K562 treated with DMSO at 1 percent for 24 hours (cell line): ENCODE measurements around the gene GTPBP3. TPM values are rescaled to one million over a fixed set of nuclear protein-coding genes. Genes with fewer than 3 reads are reported as not detected.

ENCODE experiments used
- total RNA-seq: library from RNA; unstranded; fragments of 300-600 nt; gene quantifications from 2 replicates; pipeline ENCODE4 v1.2.3, GENCODE V29; 2022; ENCODE audit warnings: low read depth; ENCODE audit not compliant: insufficient read depth

GTPBP3 gene
- total RNA-seq: 84.4 and 97.9 TPM in 2 replicates

GRCh38 chr19:17336872-17337674 is at the start of gene GTPBP3:
Gene GTPBP3 (plus strand): TSS chr19:17337553. CDS start chr19:17337612, 59 bp downstream.

DNA sequence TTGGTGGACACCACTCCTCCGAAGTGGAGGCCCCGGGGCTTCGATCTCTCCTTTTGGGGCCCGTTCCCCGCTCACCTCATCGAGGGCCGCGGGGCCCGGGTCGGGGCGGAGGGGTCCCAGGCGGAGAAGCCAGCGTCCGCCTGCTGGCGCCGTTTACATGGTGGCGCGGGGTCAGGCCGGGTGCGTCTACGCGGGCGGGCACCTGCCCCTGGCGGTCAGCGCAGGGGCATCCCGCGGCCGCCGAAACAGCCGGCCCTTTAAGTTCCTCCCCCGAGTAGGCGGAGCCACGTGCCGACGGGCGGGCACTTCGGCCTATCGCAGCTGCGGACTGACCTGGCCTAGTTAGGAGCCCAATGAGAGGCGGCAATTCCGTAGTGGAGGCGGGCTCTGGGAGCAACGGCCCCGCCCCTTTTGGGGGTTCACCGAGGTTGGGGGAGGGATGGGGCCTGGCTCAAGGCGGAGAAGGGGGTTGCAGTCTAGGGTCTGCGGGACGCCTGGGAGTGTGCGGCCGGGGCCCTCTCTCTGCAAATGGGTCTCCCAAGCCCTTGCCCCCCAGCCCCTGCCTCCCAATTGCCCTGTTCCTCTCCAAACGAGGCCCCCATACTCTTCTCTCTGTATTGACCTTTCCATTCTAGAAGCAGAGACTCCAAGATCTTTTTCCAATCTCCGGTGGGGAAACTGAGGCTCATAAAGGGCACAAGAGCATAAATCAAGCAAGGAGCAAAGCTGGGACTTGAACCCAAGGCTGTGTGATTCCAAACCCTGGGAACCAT is 34.0 kb upstream of the GTPBP3 start, which contains the start of gene ABHD8:
TSS of gene ABHD8 (minus strand) at position 259 of the 773 bp plus-strand sequence. CDS start 1,809 bp downstream, outside the sequence.

DNA sequence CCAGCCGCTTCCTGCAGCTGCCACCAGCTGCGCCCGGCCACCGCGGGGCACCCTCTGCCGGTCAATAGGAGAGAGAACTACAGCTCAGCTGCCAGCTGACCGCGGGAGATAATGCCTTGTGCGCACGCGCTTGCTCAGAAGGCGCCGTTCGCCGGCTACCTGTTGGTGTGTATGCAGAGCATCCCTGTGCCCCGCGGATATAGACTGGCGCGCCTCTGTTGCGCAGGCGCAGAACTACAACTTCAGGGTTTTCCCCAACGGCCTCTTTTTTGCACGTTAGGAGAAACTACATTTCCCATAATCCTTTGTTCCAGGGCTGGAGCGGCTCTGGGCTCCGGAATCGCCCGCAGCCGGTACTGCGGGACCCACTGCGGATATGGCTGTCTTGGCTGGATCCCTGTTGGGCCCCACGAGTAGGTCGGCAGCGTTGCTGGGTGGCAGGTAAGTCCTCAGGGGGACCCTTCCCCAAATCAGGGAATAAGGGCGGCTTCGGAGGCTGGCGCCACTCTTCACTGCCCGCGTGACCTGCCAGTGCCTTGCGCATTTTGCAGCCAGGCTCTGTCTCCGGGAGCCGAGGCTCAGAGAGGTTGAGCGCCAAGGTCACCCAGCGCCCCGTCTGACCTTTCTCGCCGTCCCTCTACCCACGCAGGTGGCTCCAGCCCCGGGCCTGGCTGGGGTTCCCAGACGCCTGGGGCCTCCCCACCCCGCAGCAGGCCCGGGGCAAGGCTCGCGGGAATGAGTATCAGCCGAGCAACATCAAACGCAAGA is 31.7 kb upstream of the GTPBP3 start, which contains the start of gene MRPL34:
TSS of gene MRPL34 (plus strand) at position 356 of the 768 bp plus-strand sequence. CDS start at position 377, 21 bp downstream.

DNA sequence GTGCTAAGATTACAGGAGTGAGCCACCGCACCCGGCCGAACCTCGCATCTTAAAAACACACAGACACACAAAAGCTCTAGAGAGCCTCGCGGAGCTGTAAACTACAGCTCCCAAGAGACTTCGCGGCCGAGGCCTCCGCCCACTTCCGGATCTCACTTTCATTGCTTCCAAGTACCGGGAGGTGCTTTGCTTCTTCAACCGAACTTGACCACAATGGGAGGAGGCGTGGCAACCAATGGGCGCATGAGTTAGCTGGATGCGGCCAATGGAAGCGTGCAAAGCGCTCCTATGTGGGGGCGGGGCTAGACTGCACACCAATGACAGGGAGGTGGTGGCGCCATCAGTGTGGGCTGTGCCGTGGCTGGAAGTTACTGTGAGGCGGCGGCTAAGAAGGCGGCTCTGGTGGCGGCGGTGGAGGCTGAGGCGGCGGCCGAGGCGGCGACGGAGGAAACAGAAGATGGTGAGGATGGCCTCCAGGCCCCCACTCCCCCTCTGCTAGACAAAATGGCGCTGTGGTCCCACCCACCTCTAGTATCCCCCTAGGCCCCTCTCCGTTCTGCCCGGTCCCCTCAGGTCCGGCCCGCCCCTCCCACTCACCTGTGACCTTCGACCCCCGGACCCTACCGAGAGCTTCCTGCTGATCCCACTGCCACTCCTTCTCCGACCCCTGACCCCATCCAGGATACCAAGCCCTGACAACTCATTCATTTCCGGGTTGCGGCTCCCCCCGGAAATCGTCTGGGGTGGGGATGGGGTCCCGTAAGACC is 28.0 kb upstream of the GTPBP3 start, which contains the start of gene DDA1:
TSS of gene DDA1 (plus strand) at position 366 of the 767 bp plus-strand sequence. CDS start at position 458, 92 bp downstream.

GRCh38 chr19:17334414-17335409 is 2.6 kb upstream of the GTPBP3 start, which contains the start of gene ANO8:
Gene ANO8 (minus strand): TSS chr19:17334855. CDS start chr19:17334670, 185 bp downstream.

GRCh38 chr19:17376935-17377600 is 39.7 kb downstream of the GTPBP3 start, which contains the start of gene PLVAP:
Gene PLVAP (minus strand): TSS chr19:17377342. CDS start chr19:17377288, 54 bp downstream.

Other genes starting within 250 kb of the GTPBP3 start
- 40.5 and 47.2 TPM in 2 replicates for gene USE1, start 122.2 kb upstream of the GTPBP3 start, total RNA-seq
- gene OCEL1, start 111.3 kb upstream of the GTPBP3 start, total RNA-seq: 95.8 and 110 TPM in 2 replicates
- gene NR2F6, start 91.6 kb upstream of the GTPBP3 start, total RNA-seq: 199 and 227 TPM in 2 replicates
- not detected in 2 replicates for gene USHBP1, start 72.8 kb upstream of the GTPBP3 start, total RNA-seq
- 97.0 and 121 TPM in 2 replicates for gene BABAM1, start 70.1 kb upstream of the GTPBP3 start, total RNA-seq
- gene ANKLE1, start 55.7 kb upstream of the GTPBP3 start, total RNA-seq: 3.1 and 3.2 TPM in 2 replicates
- gene ABHD8, start 34.1 kb upstream of the GTPBP3 start, total RNA-seq: 54.5 and 56.1 TPM in 2 replicates
- gene MRPL34, start 31.7 kb upstream of the GTPBP3 start, total RNA-seq: 173 and 196 TPM in 2 replicates
- 112 and 122 TPM in 2 replicates for gene DDA1, start 28.0 kb upstream of the GTPBP3 start, total RNA-seq
- gene ANO8, start 2.7 kb upstream of the GTPBP3 start, total RNA-seq: 13.4 and 13.9 TPM in 2 replicates
- gene PLVAP, start 39.8 kb downstream of the GTPBP3 start, total RNA-seq: 0.32 and 0.45 TPM in 2 replicates
- 1.1 TPM in 1 of 2 replicates, not detected in the other for gene CCDC194, start 56.6 kb downstream of the GTPBP3 start, total RNA-seq
- gene BST2, start 68.1 kb downstream of the GTPBP3 start, total RNA-seq: 496 and 532 TPM in 2 replicates
- 112 and 116 TPM in 2 replicates for gene MVB12A, start 82.5 kb downstream of the GTPBP3 start, total RNA-seq
- gene TMEM221, start 111.1 kb downstream of the GTPBP3 start, total RNA-seq: 0.54 and 0.67 TPM in 2 replicates
- not detected in 2 replicates for gene NXNL1, start 123.4 kb downstream of the GTPBP3 start, total RNA-seq
- gene SLC27A1, start 133.0 kb downstream of the GTPBP3 start, total RNA-seq: 4.8 and 5.7 TPM in 2 replicates
- gene PGLS, start 174.1 kb downstream of the GTPBP3 start, total RNA-seq: 196 and 213 TPM in 2 replicates
- gene COLGALT1, start 218.1 kb downstream of the GTPBP3 start, total RNA-seq: 97.1 and 98.2 TPM in 2 replicates